Sigmoid colon (tissue), 7 donors: ENCODE measurements around the gene REEP5. TPM values are rescaled to one million over a fixed set of nuclear protein-coding genes. Genes with fewer than 3 reads are reported as not detected.

Experiments
- DNase-seq: peaks from one replicate; pipeline ENCODE4 v3.0.0-alpha.2; 2019
- H3K27ac ChIP-seq, 4 donors: fragments of 200-600 bp; sonication (generic); one replicate each; pipeline ENCODE4 v1.5.1; 2016 to 2019; ENCODE audit warnings: mild to moderate bottlenecking in 1 of 4
- H3K27me3 ChIP-seq, 3 donors: fragments of 200-600 bp; sonication (generic); one replicate each; pipeline ENCODE4 v1.5.1; 2019; ENCODE audit warnings: mild to moderate bottlenecking in 1 of 3
- H3K36me3 ChIP-seq, 4 donors: fragments of 200-600 bp; sonication (generic); one replicate each; pipeline ENCODE4 v1.5.1; 2016 to 2019
- H3K4me1 ChIP-seq, 4 donors: fragments of 200-600 bp; sonication (generic); one replicate each; pipeline ENCODE4 v1.5.1; 2017 to 2019
- H3K4me3 ChIP-seq, 4 donors: fragments of 200-600 bp; sonication (generic); one replicate each; pipeline ENCODE4 v1.5.1; 2017 to 2019; ENCODE audit warnings: mild to moderate bottlenecking in 2 of 4, moderate library complexity in 1 of 4
- H3K9me3 ChIP-seq, 4 donors: fragments of 200-600 bp in 3 of 4; sonication (generic) in 3 of 4; one replicate each; pipeline versions ENCODE4 v1.5.1 to v1.6.1; 2013 to 2019
- EP300 ChIP-seq, 4 donors: sonication (generic); formaldehyde crosslinking; IDR thresholded peaks; one replicate each; pipeline ENCODE4 v1.6.1; 2017; ENCODE audit warnings: antibody characterized with exemption in 4 of 4
- POLR2A ChIP-seq, 2 donors: fragments of 450-650 bp; IDR thresholded peaks; one replicate each; pipeline ENCODE4 v1.6.1; 2016; ENCODE audit warnings: antibody characterized with exemption in 2 of 2, mild to moderate bottlenecking in 2 of 2, moderate library complexity in 2 of 2
- POLR2AphosphoS5 ChIP-seq, 4 donors: sonication (generic); formaldehyde crosslinking; IDR thresholded peaks; one replicate each; pipeline ENCODE4 v1.6.1; 2017; ENCODE audit warnings: antibody characterized with exemption in 4 of 4
- WGBS, 2 donors: extraction: QIAGEN DNeasy Blood & Tissue Kit; methylation state at CpG; one replicate each; pipeline ENCODE4 v1.1.7; 2013; 5-methylcytosine and 5-hydroxymethylcytosine counted together
- intact Hi-C: fragments of 100-400 bp; cut with DNase I; formaldehyde crosslinking; loops from one replicate; pipeline ENCODE4 v1.15.1; 2023
- polyA plus RNA-seq, 3 donors: library from polyadenylated mRNA; stranded (reverse); fragments of 200-250 nt; gene quantifications; one replicate each; pipeline ENCODE4 v1.2.3, GENCODE V29; 2013
- total RNA-seq, 4 donors: library from RNA; depleted of rRNA; stranded (reverse); fragments of >200 nt; gene quantifications; one replicate each; pipeline ENCODE4 v1.1.0, GENCODE V29; 2016
- TF ChIP-seq, protein P1 (sequence below), 4 experiments: fragments of 450-650 bp in 3 of 4; fragments of 200-600 bp in 1 of 4; IDR thresholded peaks; one replicate each; pipeline ENCODE4 v1.5.1; 2016 to 2019; ENCODE audit warnings: antibody characterized with exemption in 4 of 4, mild to moderate bottlenecking in 3 of 4, moderate library complexity in 2 of 4
- donor health status: healthy with polysubstance abuse.
- donor health status: Bipolar disorder and iron deficiency.
- donor health status: healthy.

REEP5 gene
- total and polyA plus RNA-seq, 7 donors, result 17.4 to 86.0 (median 67.6) TPM

DNA sequence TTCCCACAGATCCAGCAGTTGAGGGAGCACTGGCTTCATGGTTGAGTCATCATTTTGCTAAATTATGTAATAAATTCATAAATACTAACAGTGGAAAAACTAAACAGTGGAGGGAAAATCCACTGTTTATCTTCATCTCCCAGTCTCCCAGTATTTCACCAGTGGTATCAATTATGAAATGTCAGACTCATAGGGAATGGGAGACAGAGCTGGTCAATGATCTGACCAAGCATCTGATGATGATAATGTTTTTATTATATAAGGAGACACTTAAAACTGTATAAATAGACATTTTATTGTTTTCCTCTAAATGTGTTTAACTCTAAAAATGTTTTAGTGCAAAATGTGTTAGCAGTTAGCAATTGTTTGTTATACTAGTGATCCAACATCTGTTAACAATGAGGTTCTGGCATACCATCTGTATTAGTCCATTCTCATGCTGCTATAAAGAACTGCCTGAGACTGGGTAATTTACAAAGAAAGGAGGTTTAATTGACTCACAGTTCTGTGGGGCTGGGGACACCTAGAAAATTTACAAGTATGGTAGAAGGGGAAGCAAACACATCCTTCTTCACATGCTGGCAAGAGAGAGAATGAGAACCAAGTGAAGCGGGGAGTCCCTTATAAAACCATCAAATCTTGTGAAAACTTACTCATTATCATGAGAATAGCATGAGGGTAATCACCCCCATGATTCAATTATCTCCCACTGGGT lies 11.8 kb upstream of the REEP5 start:
- no peak for DNase-seq
- WGBS, 2 donors, result 88% methylated on average over 1 of the region's 1 CpG
- H3K27me3 ChIP-seq, result no peaks in the 10 kb centered on the region
- H3K4me3 ChIP-seq, result no peak overlapping the region
- intact Hi-C loops, result no loop called here
- TF ChIP-seq, protein P1, sequence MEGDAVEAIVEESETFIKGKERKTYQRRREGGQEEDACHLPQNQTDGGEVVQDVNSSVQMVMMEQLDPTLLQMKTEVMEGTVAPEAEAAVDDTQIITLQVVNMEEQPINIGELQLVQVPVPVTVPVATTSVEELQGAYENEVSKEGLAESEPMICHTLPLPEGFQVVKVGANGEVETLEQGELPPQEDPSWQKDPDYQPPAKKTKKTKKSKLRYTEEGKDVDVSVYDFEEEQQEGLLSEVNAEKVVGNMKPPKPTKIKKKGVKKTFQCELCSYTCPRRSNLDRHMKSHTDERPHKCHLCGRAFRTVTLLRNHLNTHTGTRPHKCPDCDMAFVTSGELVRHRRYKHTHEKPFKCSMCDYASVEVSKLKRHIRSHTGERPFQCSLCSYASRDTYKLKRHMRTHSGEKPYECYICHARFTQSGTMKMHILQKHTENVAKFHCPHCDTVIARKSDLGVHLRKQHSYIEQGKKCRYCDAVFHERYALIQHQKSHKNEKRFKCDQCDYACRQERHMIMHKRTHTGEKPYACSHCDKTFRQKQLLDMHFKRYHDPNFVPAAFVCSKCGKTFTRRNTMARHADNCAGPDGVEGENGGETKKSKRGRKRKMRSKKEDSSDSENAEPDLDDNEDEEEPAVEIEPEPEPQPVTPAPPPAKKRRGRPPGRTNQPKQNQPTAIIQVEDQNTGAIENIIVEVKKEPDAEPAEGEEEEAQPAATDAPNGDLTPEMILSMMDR (IDR thresholded peaks at IDR 0.05), result no peak
- no peak for TF ChIP-seq POLR2AphosphoS5 (IDR thresholded peaks at IDR 0.05)
- TF ChIP-seq EP300 (IDR thresholded peaks at IDR 0.05), result no peak
- no peaks in the 10 kb centered on the region for H3K36me3 ChIP-seq
- H3K9me3 ChIP-seq, result no peaks in the 10 kb centered on the region
- peak overlapping the region in 1 of 4 donors; percentile 10 for H3K27ac ChIP-seq
- no peaks in the 10 kb centered on the region for H3K4me1 ChIP-seq

DNA sequence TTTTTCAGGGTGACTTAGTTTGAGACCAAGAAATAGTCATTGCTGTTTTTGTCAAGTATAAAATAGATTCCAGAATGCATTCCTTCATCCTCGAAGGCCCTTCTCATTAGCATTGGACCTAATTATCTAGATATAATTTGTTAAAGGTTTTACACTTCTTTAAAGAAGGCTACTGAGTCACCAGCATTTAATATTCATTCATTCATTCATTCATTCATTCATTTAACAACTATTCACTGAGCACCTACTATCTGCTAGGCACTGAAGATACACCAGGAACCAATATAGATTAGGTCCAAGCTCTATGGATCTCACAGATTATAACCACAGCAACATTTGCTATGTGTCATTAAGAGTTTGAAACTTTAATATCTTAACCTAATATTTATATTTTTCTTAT lies 11.1 kb upstream of the REEP5 start:
- H3K27me3 ChIP-seq, result no peaks in the 10 kb centered on the region
- no peaks in the 10 kb centered on the region for H3K36me3 ChIP-seq
- no peaks in the 10 kb centered on the region for H3K4me1 ChIP-seq
- H3K9me3 ChIP-seq, result no peaks in the 10 kb centered on the region
- H3K27ac ChIP-seq, result no peak overlapping the region
- no peak overlapping the region for H3K4me3 ChIP-seq
- intact Hi-C loops, result no loop called here
- WGBS, 2 donors, result 80 to 88% methylated on average over 1 of the region's 1 CpG
- DNase-seq, result no peak
- no peak for TF ChIP-seq POLR2A (IDR thresholded peaks at IDR 0.05)
- TF ChIP-seq POLR2AphosphoS5 (IDR thresholded peaks at IDR 0.05), result no peak
- TF ChIP-seq, protein P1 (IDR thresholded peaks at IDR 0.05), result no peak
- TF ChIP-seq EP300 (IDR thresholded peaks at IDR 0.05), result no peak

DNA sequence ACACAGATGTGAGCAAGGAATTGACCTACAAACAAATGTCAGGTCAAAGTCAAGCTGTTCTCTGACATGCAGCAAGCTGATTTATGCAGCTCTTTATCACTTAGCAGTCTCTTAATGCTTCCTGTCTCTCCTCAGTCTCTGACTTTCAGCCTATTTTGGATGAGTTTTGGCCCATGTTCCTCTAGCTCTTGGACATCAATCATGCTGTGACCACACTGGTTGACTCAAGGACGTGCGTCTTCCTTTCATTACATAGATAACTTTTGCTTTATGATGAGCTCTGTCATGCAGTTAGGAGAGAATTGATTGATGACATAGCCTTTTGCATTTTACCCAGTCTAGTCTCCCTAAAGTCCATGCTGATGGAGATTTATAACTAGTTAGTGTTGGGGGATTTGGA lies 9.4 kb upstream of the REEP5 start:
- intact Hi-C loops, result no loop called here
- 63 to 79% methylated on average over 2 of the region's 2 CpGs for WGBS, 2 donors

DNA sequence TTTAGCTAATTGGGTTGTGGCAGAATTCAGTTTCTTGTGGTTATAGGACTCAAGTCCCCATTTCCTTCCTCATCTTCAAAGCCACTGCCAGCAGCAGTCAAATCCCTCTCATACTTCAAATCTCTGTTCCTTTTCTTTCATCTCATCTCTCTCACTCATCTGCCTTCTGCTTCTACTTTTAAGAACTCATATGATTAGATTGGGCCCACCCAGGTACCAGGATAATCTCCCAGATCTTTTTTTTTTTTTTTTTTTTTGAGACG lies 8.0 kb upstream of the REEP5 start:
- Histone ChIP-seq H3K36me3 (no peaks in the 10 kb centered on the region), H3K27ac (no peak overlapping the region), H3K9me3 (no peaks in the 10 kb centered on the region), H3K27me3 (no peaks in the 10 kb centered on the region), H3K4me3 (no peak overlapping the region), H3K4me1 (no peaks in the 10 kb centered on the region)
- no peak for DNase-seq
- intact Hi-C loops, result no loop called here
- TF ChIP-seq POLR2A (IDR thresholded peaks at IDR 0.05), result no peak
- TF ChIP-seq POLR2AphosphoS5 (IDR thresholded peaks at IDR 0.05), result no peak
- TF ChIP-seq, protein P1 (IDR thresholded peaks at IDR 0.05), result no peak
- TF ChIP-seq EP300 (IDR thresholded peaks at IDR 0.05), result no peak
- 36 to 75% methylated on average over 1 of the region's 1 CpG for WGBS, 2 donors

More for the DNA sequence above, 9.4 kb upstream of the REEP5 start:
- Histone ChIP-seq H3K27ac (no peak overlapping the region), H3K4me3 (no peak overlapping the region), H3K4me1 (no peaks in the 10 kb centered on the region), H3K9me3 (no peaks in the 10 kb centered on the region), H3K27me3 (no peaks in the 10 kb centered on the region), H3K36me3 (no peaks in the 10 kb centered on the region)
- DNase-seq, result no peak
- TF ChIP-seq POLR2AphosphoS5 (IDR thresholded peaks at IDR 0.05), result no peak
- TF ChIP-seq, protein P1 (IDR thresholded peaks at IDR 0.05), result no peak
- no peak for TF ChIP-seq EP300 (IDR thresholded peaks at IDR 0.05)
- no peak for TF ChIP-seq POLR2A (IDR thresholded peaks at IDR 0.05)
